ENCODE results near the gene ARR3. TPM values are rescaled to one million over a fixed set of nuclear protein-coding genes. Genes with fewer than 3 reads are reported as not detected.

ARR3 gene
- polyA plus RNA-seq, 3 donors: not detected

- H2AFZ ChIP-seq (ENCODE audit: insufficient read depth, low read depth, low read length, poor library complexity, severe bottlenecking): no peak within 1 kb of the TSS
- WGBS (ENCODE audit: insufficient coverage): no CpG with 5 or more reads among the region's 4 CpGs
- intact Hi-C loops (cut with micrococcal nuclease): no loop called here
These were observed 8.0 kb upstream of the ARR3 start, which contains the start of gene P2RY4 for GRCh38 chrX:70260104-70260503. TSS of gene P2RY4 (minus strand) at chrX:70260204. CDS start at chrX:70259624, 580 bp downstream.

GRCh38 chrX:70262952-70263567, 5.1 kb upstream of the ARR3 start:
- H3K9me3 Mint-ChIP-seq: peaks cover 0 to 8% (median 0%) of the 10 kb centered on the region in 7 donors
- no peak overlapping the region for H3K27ac ChIP-seq (ENCODE audit: low read depth in 1 of 2, low read length in 2 of 2)
- H3K27ac Mint-ChIP-seq: no peak overlapping the region
- H3K36me3 ChIP-seq (replicated peaks in 1 of 2; ENCODE audit: control insufficient read depth in 1 of 2, insufficient read depth in 2 of 2, low read length in 2 of 2): no peaks in the 10 kb centered on the region
- H3K4me2 ChIP-seq (replicated peaks; ENCODE audit: extremely low read depth, low read length, poor library complexity, severe bottlenecking): no peak overlapping the region
- no peak overlapping the region for H3K4me3 Mint-ChIP-seq
- intact Hi-C loops (cut with micrococcal nuclease): no loop called here
- no peaks in the 10 kb centered on the region for H3K4me1 Mint-ChIP-seq
- H4K20me1 ChIP-seq (ENCODE audit: insufficient read depth, low read length): no peaks in the 10 kb centered on the region
- TF ChIP-seq CTCF (IDR thresholded peaks at IDR 0.05): peak; percentile 31
- H3K27me3 Mint-ChIP-seq (ENCODE audit: low read depth in 3 of 3): peaks cover 0 to 6% (median 3%) of the 10 kb centered on the region in 3 donors
- H3K79me2 ChIP-seq (ENCODE audit: insufficient read depth, low read length): no peaks in the 10 kb centered on the region
- H3K9ac ChIP-seq (ENCODE audit: insufficient read depth, low read length, poor library complexity, severe bottlenecking): no peak overlapping the region
- WGBS (ENCODE audit: insufficient coverage): 41% methylated on average over 6 of the region's 7 CpGs
- no peak overlapping the region for H2AFZ ChIP-seq (ENCODE audit: insufficient read depth, low read depth, low read length, poor library complexity, severe bottlenecking)
- no peaks in the 10 kb centered on the region for H3K9me3 ChIP-seq (replicated peaks in 1 of 2; ENCODE audit: control insufficient read depth in 1 of 2, insufficient read depth in 1 of 2, low read length in 2 of 2)
- H3K36me3 Mint-ChIP-seq: no peaks in the 10 kb centered on the region
- H3K27me3 ChIP-seq (ENCODE audit: control insufficient read depth in 2 of 2, insufficient read depth in 2 of 2, low read length in 2 of 2): no peaks in the 10 kb centered on the region
- no peak overlapping the region for H3K4me3 ChIP-seq (replicated peaks in 1 of 3; ENCODE audit: low read depth in 2 of 3, low read length in 3 of 3)
- no peaks in the 10 kb centered on the region for H3K4me1 ChIP-seq (ENCODE audit: control insufficient read depth in 1 of 2, insufficient read depth in 2 of 2, low read length in 2 of 2)
- no peak for DNase-seq

More at GRCh38 chrX:70260104-70260503, 8.0 kb upstream of the ARR3 start, which contains the start of gene P2RY4:
- peaks cover 0 to 8% (median 2%) of the 10 kb centered on the region in 7 donors for H3K9me3 Mint-ChIP-seq
- H3K9me3 ChIP-seq (replicated peaks in 1 of 2; ENCODE audit: control insufficient read depth in 1 of 2, insufficient read depth in 1 of 2, low read length in 2 of 2): no peaks in the 10 kb centered on the region
- no peak for TF ChIP-seq CTCF (IDR thresholded peaks at IDR 0.05)
- H3K27ac ChIP-seq (ENCODE audit: low read depth in 1 of 2, low read length in 2 of 2): no peak within 1 kb of the TSS
- H3K4me1 Mint-ChIP-seq: no peaks in the 10 kb centered on the region
- DNase-seq: no peak
- no peak within 1 kb of the TSS for H3K4me3 ChIP-seq (replicated peaks in 1 of 3; ENCODE audit: low read depth in 2 of 3, low read length in 3 of 3)
- no peak within 1 kb of the TSS for H3K4me3 Mint-ChIP-seq
- H3K27me3 ChIP-seq (ENCODE audit: control insufficient read depth in 2 of 2, insufficient read depth in 2 of 2, low read length in 2 of 2): no peaks in the 10 kb centered on the region
- H3K27me3 Mint-ChIP-seq (ENCODE audit: low read depth in 3 of 3): peaks cover 0 to 8% (median 3%) of the 10 kb centered on the region in 3 donors
- no peaks in the 10 kb centered on the region for H3K4me1 ChIP-seq (ENCODE audit: control insufficient read depth in 1 of 2, insufficient read depth in 2 of 2, low read length in 2 of 2)
- H3K79me2 ChIP-seq (ENCODE audit: insufficient read depth, low read length): no peaks in the 10 kb centered on the region
- H3K9ac ChIP-seq (ENCODE audit: insufficient read depth, low read length, poor library complexity, severe bottlenecking): no peak within 1 kb of the TSS
- no peak within 1 kb of the TSS for H3K4me2 ChIP-seq (replicated peaks; ENCODE audit: extremely low read depth, low read length, poor library complexity, severe bottlenecking)
- no peaks in the 10 kb centered on the region for H3K36me3 Mint-ChIP-seq
- H3K36me3 ChIP-seq (replicated peaks in 1 of 2; ENCODE audit: control insufficient read depth in 1 of 2, insufficient read depth in 2 of 2, low read length in 2 of 2): no peaks in the 10 kb centered on the region
- no peaks in the 10 kb centered on the region for H4K20me1 ChIP-seq (ENCODE audit: insufficient read depth, low read length)
- H3K27ac Mint-ChIP-seq: no peak within 1 kb of the TSS

Measured in CD14-positive monocyte (primary cell).